PC-9 (cell line): ENCODE results near the gene GPSM1. TPM values are rescaled to one million over a fixed set of nuclear protein-coding genes. Genes with fewer than 3 reads are reported as not detected.

Source experiments
- BruUV-seq: library from RNA; stranded (reverse); fragments of 400-500 nt; replicated peaks from 2 replicates; lab custom pipeline; 2021; lab: Mats Ljungman, UMichigan
- CTCF ChIA-PET: fragments of 300-600 bp; sonication (Branson Sonifier 250); formaldehyde crosslinking; loops from one replicate; lab custom pipeline; 2022; ENCODE audit warnings: antibody characterized with exemption; lab: Charles Lee
- POLR2A ChIA-PET: fragments of 300-600 bp; sonication (Branson Sonifier 250); formaldehyde crosslinking; loops from one replicate; lab custom pipeline; 2022; ENCODE audit warnings: antibody characterized with exemption; ENCODE audit not compliant: unreplicated experiment; lab: Charles Lee
- DNase-seq, 2 experiments: peaks; one replicate each; pipeline versions ENCODE4 v3.0.0 to v3.0.0-alpha.2; 2015 to 2022; ENCODE audit warnings: mixed read lengths in 1 of 2
- H2AFZ ChIP-seq: fragments of 200-600 bp; sonication (generic); 2 replicates; pipeline ENCODE4 v1.8.1; 2017; ENCODE audit warnings: antibody characterized with exemption
- H3F3A ChIP-seq: fragments of 200-600 bp; sonication (generic); 2 replicates; pipeline ENCODE4 v1.8.1; 2017; ENCODE audit warnings: antibody characterized with exemption, mild to moderate bottlenecking, low read depth; ENCODE audit not compliant: insufficient read depth
- H3K27ac ChIP-seq: fragments of 200-600 bp; sonication (generic); 2 replicates; pipeline ENCODE4 v1.6.1; 2016; ENCODE audit warnings: mixed run types
- H3K27me3 ChIP-seq: fragments of 200-600 bp; sonication (generic); 2 replicates; pipeline ENCODE4 v1.6.1; 2016; ENCODE audit warnings: low read depth, mixed run types; ENCODE audit not compliant: insufficient read depth
- H3K36me3 ChIP-seq: fragments of 200-600 bp; sonication (generic); 2 replicates; pipeline ENCODE4 v1.6.1; 2016; ENCODE audit warnings: low read depth, mixed run types
- H3K4me1 ChIP-seq: fragments of 200-600 bp; sonication (generic); replicated peaks from 2 replicates; pipeline ENCODE4 v1.6.1; 2016; ENCODE audit warnings: mixed run types; ENCODE audit not compliant: insufficient read depth
- H3K4me2 ChIP-seq: fragments of 200-600 bp; sonication (generic); 2 replicates; pipeline ENCODE4 v1.6.1; 2017; ENCODE audit warnings: mixed run types
- H3K4me3 ChIP-seq: fragments of 200-600 bp; sonication (generic); 2 replicates; pipeline ENCODE4 v1.6.1; 2016; ENCODE audit warnings: mixed run types
- H3K79me2 ChIP-seq: fragments of 200-600 bp; sonication (generic); 2 replicates; pipeline ENCODE4 v1.6.1; 2017; ENCODE audit warnings: low read depth, mixed run types
- H3K9me2 ChIP-seq: fragments of 200-600 bp; sonication (generic); 2 replicates; pipeline ENCODE4 v1.8.1; 2017; ENCODE audit warnings: mild to moderate bottlenecking; ENCODE audit not compliant: insufficient read depth
- H3K9me3 ChIP-seq: fragments of 200-600 bp; sonication (generic); 2 replicates; pipeline ENCODE4 v1.8.1; 2016; ENCODE audit warnings: low read depth; ENCODE audit not compliant: insufficient read depth
- H4K20me1 ChIP-seq: fragments of 200-600 bp; sonication (generic); 2 replicates; pipeline ENCODE4 v1.8.1; 2017; ENCODE audit not compliant: insufficient read depth
- CTCF ChIP-seq: fragments of 200-600 bp; sonication (generic); conservative IDR thresholded peaks from 2 replicates; pipeline ENCODE4 v1.6.1; 2017; ENCODE audit warnings: mixed run types, antibody characterized with exemption, mild to moderate bottlenecking, moderate library complexity
- EZH2 ChIP-seq: fragments of 200-600 bp; sonication (generic); IDR thresholded peaks from 2 replicates; pipeline ENCODE4 v1.8.0; 2017; ENCODE audit warnings: antibody characterized with exemption, low read depth
- intact Hi-C: fragments of 100-400 bp; cut with micrococcal nuclease; formaldehyde crosslinking; loops from one replicate; pipeline ENCODE4 v1.10.0; 2022; ENCODE audit not compliant: unreplicated experiment
- total RNA-seq: library from RNA; stranded (reverse); gene quantifications from 2 replicates; pipeline ENCODE4 v1.2.3, GENCODE V29; 2021

GPSM1 gene
- total RNA-seq, 1 experiment from 2014 or later = 5.5 TPM

DNA sequence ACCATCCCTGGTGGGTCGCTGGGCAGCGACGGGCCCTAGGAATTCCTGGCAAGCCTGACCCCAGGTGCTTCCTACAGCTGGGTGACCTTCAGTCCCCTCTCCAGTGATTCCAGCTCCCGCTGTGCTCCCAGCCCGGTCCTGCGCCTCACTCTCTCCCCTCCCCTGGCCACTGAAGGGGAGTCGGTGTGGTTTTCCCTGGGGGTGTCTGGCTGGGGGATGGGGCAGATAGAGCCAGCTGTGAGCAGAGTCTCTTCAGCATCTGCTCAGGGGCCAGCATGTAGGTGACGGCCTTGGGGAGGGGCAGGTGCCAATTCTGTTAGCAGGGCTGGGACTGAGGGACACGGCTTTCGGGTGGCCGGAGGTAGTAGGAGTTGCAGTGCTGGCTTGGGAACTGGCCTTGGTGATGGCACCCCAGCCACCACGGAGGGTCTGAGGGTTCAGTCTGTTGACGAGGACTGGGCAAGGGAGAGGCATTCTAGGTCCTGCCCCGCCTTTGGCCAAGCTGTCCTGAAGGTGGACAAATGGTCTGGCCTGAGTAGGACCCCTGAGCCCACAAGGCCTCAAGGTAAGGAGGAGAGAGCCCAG, 3.2 kb downstream of the GPSM1 start:
- H3K4me1 ChIP-seq = peaks cover 11% of the 10 kb centered on the region; the same call in 1 of the 2 replicates
- intact Hi-C loops = no loop called here
- no peak for DNase-seq
- no peak overlapping the region for H3K4me2 ChIP-seq
- no peak overlapping the region for H3K27ac ChIP-seq
- H2AFZ ChIP-seq = no peak overlapping the region
- no TSS peak for BruUV-seq
- no peaks in the 10 kb centered on the region for H3K9me3 ChIP-seq
- peaks cover 8% of the 10 kb centered on the region; the same call in 1 of the 2 replicates for H3F3A ChIP-seq
- no peak overlapping the region for H3K4me3 ChIP-seq
- CTCF ChIA-PET = interaction anchor here (1.2 kb wide), 1 partner anchor 15 kb away, joined by 3 read pairs; no protein-coding TSS in a partner anchor
- no peaks in the 10 kb centered on the region for H3K27me3 ChIP-seq
- TF ChIP-seq EZH2 (no peak), CTCF (no peak)
- H3K79me2 ChIP-seq = no peaks in the 10 kb centered on the region
- H3K36me3 ChIP-seq = no peaks in the 10 kb centered on the region
- POLR2A ChIA-PET = no interaction called here
- H3K9me2 ChIP-seq = no peaks in the 10 kb centered on the region
- peaks cover 5% of the 10 kb centered on the region; the same call in 1 of the 2 replicates for H4K20me1 ChIP-seq

DNA sequence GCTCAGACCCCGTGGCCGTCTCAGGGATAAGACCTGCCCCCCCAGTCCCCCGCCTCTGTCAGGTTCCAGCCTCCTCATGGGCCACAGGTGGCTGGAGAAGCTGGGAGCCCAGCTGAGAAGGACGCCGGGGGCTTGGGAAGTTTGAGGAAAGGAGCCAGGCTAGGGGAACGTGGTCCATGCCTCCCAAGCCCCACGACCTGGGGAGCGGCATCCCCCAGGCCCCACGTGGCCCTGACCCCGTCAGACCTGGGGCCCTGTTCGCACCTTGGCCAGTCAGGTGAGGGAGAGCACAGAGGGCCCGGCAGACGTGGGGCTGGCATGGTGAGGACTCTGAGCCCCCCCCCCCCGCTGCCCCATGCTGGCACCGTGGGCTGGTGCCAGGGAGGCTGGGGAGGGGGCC, 3.7 kb downstream of the GPSM1 start:
- H3K4me1 ChIP-seq = peaks cover 11% of the 10 kb centered on the region; the same call in 1 of the 2 replicates
- peaks cover 5% of the 10 kb centered on the region; the same call in 1 of the 2 replicates for H4K20me1 ChIP-seq
- no peak overlapping the region for H2AFZ ChIP-seq
- no peaks in the 10 kb centered on the region for H3K9me2 ChIP-seq
- TF ChIP-seq CTCF (no peak), EZH2 (no peak)
- BruUV-seq = no TSS peak
- no peak overlapping the region for H3K27ac ChIP-seq
- peaks cover 8% of the 10 kb centered on the region; the same call in 1 of the 2 replicates for H3F3A ChIP-seq
- H3K4me2 ChIP-seq = no peak overlapping the region
- DNase-seq = no peak
- ChIA-PET CTCF (interaction anchor here (1.2 kb wide), 1 partner anchor 15 kb away, joined by 3 read pairs; no protein-coding TSS in a partner anchor), POLR2A (no interaction called here)
- H3K36me3 ChIP-seq = no peaks in the 10 kb centered on the region
- H3K9me3 ChIP-seq = no peaks in the 10 kb centered on the region
- intact Hi-C loops = no loop called here
- no peak overlapping the region for H3K4me3 ChIP-seq
- H3K79me2 ChIP-seq = no peaks in the 10 kb centered on the region
- no peaks in the 10 kb centered on the region for H3K27me3 ChIP-seq

DNA sequence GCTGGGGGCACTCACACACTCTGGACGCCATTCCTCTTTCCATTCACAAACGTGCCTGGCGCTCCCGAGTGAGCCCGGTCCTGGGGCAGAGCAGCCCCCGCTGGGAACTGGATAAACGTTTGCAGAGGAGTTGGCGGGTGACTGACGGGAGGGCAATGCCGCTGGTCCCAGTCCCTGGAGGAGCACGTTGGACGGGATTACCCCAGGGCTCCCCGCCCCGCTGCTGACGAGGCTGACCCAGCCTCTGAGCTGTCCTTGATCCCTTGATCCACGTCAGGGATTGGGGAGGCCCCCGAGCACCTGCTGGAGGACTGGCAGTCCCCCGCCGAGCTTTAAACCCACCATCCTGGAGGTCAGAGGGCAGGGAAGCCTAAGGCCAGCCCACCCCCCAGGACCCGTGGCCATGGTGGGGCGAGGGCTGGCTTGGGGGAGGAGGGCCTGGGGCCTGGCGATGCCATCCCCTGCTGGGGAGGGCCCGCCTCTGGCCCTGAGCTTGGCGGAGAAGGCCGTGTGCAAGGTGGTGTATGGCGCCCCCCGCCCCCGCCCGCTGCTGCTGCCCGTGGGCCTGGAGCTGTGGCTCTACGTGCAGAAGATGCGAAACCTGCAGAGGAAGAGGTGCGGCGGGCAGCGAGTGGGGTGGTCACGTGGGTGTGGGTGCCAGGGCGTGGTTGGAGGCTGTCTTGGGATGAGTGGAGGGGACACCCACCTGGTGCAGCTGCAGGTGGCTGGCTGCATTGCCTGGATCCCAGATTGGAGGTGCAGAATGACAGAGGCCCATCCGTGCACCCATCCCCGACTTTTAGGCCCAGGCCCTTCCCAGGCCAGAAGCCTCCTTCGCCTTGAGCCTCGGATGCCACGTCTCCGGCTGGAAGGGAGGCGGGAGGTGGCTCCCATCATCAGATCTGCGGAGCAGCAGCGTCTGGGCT, 4.5 kb downstream of the GPSM1 start:
- Histone ChIP-seq H3F3A (0 out of 2 replicates have a peak, but pooled peaks cover 1% of the 10 kb centered on the region), H3K79me2 (no peaks in the 10 kb centered on the region), H3K27ac (no peak overlapping the region), H3K4me2 (no peak overlapping the region), H3K4me1 (peaks cover 11% of the 10 kb centered on the region; the same call in 1 of the 2 replicates), H3K9me3 (no peaks in the 10 kb centered on the region), H3K27me3 (no peaks in the 10 kb centered on the region), H3K9me2 (no peaks in the 10 kb centered on the region), H3K4me3 (no peak overlapping the region), H2AFZ (no peak overlapping the region), H4K20me1 (peaks cover 5% of the 10 kb centered on the region; the same call in 1 of the 2 replicates), H3K36me3 (no peaks in the 10 kb centered on the region)
- DNase-seq = no peak
- TF ChIP-seq EZH2 (no peak), CTCF (no peak)
- intact Hi-C loops = no loop called here
- ChIA-PET POLR2A (no interaction called here), CTCF (interaction anchor here (1.2 kb wide), 1 partner anchor 14 kb away, joined by 3 read pairs; no protein-coding TSS in a partner anchor)
- BruUV-seq = no TSS peak
